Left ventricle myocardium inferior (tissue), 1 donor: Measurements from ENCODE around the gene TBCC. TPM values are rescaled to one million over a fixed set of nuclear protein-coding genes. Genes with fewer than 3 reads are reported as not detected.

Experiments
- DNase-seq: peaks from one replicate; pipeline ENCODE4 v3.0.0-alpha.2; 2020
- H3K27ac ChIP-seq: fragments of 200-600 bp; replicated peaks from 2 replicates; pipeline ENCODE4 v1.8.0; 2021
- H3K27me3 ChIP-seq: fragments of 200-600 bp; 2 replicates; pipeline ENCODE4 v1.8.0; 2021; ENCODE audit warnings: low read depth
- H3K36me3 ChIP-seq: fragments of 200-600 bp; 2 replicates; pipeline ENCODE4 v1.8.0; 2021
- H3K4me1 ChIP-seq: fragments of 200-600 bp; 2 replicates; pipeline ENCODE4 v1.8.0; 2021
- H3K4me3 ChIP-seq: fragments of 200-600 bp; 2 replicates; pipeline ENCODE4 v1.8.0; 2021; ENCODE audit warnings: mild to moderate bottlenecking, moderate library complexity
- H3K9me3 ChIP-seq: fragments of 200-600 bp; replicated peaks from 2 replicates; pipeline ENCODE4 v1.8.0; 2021
- CTCF ChIP-seq: fragments of 200-600 bp; IDR thresholded peaks from 2 replicates; pipeline ENCODE4 v1.8.0; 2021; ENCODE audit warnings: antibody characterized with exemption, mild to moderate bottlenecking, borderline replicate concordance
- intact Hi-C: fragments of 100-400 bp; cut with micrococcal nuclease; formaldehyde crosslinking; loops from one replicate; pipeline ENCODE4 v1.11.0; 2022
- total RNA-seq: library from RNA; stranded (reverse); fragmentation: NEBNext Ultra II Directional; extraction: Animal tissue kit (Norgen Biotek cat#: 25700); gene quantifications from one replicate; pipeline ENCODE4 v1.2.1, GENCODE V29; 2021
- donor health status: DM: no; HTN: yes; CAD: no; lungs with severe emphysema.

TBCC gene
- total RNA-seq, 1 donor from 2014 or later, result 12.8 TPM

DNA sequence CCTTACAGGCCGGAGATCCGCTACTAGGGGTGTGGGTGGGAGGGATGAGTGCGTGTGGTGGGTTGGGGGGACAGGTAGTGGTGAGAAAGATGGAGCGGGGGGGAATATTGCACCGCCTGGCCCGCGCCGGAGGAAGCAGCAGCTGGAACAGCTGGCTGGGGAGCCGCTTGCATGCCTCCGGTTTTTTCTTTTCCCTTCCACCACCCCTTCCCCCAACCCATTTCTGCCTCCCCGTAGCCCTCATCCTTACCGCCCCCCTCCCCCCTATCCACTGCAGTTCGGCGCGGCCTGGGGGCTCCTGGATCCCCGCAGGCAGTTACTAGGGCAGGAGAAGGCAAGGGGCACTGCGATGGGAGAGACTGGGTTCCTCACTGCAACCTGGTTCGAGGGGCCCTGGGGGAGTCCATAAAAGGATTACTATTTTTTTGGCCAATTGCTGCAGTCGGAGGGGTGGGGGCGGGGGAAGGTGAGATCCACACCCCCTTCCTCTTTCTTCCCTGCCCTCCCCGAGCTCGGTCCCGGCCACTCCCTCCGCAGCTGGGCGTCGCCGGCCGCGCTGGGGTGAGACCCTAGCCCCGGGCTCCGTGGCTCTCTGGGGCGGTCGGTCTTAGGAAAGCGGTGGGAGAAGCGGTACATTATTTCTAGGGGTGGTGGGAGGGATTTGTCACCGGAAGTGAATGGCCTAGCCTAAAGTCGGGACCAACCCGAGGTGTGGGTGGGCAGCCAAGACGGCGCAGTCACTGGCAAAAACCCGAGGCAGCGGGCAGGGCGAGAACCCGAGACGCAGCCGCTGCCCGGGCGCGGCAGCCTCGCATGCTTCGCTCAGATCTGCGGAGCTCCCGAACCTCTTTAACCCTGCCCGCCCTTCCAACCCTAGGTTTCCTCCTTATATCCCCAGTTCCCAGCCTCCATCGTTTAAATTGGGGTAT is 824 bp upstream of the TBCC start:
- Histone ChIP-seq H3K27me3 (no peaks in the 10 kb centered on the region), H3K36me3 (no peaks in the 10 kb centered on the region), H3K4me3 (peak overlapping the region; percentile 97), H3K27ac (peak overlapping the region; percentile 89), H3K4me1 (peaks cover 47% of the 10 kb centered on the region), H3K9me3 (no peaks in the 10 kb centered on the region)
- TF ChIP-seq CTCF, result no peak
- intact Hi-C loops, result no loop called here
- DNase-seq, result peak; percentile 83

- Histone ChIP-seq H3K4me1 (peaks cover 47% of the 10 kb centered on the region), H3K27ac (peak overlapping the region; percentile 93), H3K9me3 (no peaks in the 10 kb centered on the region), H3K36me3 (no peaks in the 10 kb centered on the region), H3K27me3 (no peaks in the 10 kb centered on the region), H3K4me3 (peak overlapping the region; percentile 97)
- no peak for TF ChIP-seq CTCF
- DNase-seq, result no peak
- intact Hi-C loops, result no loop called here
These were observed 742 bp downstream of the TBCC start for GRCh38 chr6:42745083-42745639.

GRCh38 chr6:42744351-42744893 is 1.5 kb downstream of the TBCC start:
- no peaks in the 10 kb centered on the region for H3K27me3 ChIP-seq
- H3K4me1 ChIP-seq, result peaks cover 47% of the 10 kb centered on the region
- intact Hi-C loops, result no loop called here
- H3K9me3 ChIP-seq, result no peaks in the 10 kb centered on the region
- no peak for TF ChIP-seq CTCF
- DNase-seq, result no peak
- H3K27ac ChIP-seq, result peak overlapping the region; percentile 93
- H3K36me3 ChIP-seq, result no peaks in the 10 kb centered on the region
- peak overlapping the region; percentile 97 for H3K4me3 ChIP-seq

- Histone ChIP-seq H3K27ac (no peak overlapping the region), H3K4me1 (peaks cover 28% of the 10 kb centered on the region), H3K9me3 (no peaks in the 10 kb centered on the region), H3K36me3 (no peaks in the 10 kb centered on the region), H3K4me3 (no peak overlapping the region), H3K27me3 (no peaks in the 10 kb centered on the region)
- DNase-seq, result no peak
- intact Hi-C loops, result no loop called here
- TF ChIP-seq CTCF, result no peak
These were observed 3.6 kb downstream of the TBCC start for GRCh38 chr6:42742116-42742894.

DNA sequence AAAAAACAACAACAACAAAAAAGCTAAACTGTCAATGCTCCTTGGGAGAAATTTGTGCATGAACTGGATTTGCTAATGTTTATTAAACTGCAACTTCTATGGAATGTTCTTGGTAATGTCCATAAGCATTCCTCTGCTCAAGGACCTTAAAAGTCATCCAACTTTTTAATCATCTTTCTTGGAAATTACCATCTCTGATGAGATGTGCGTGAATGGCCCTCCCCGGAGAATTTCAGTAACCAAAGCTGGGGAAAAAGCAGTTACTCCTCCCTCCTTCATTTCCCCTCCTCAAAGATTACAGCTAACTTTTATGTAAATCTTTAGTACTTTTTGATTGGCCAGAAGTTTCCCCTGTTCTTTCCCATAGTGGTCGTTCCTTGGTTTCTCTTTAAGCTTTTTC is 5.2 kb downstream of the TBCC start:
- Histone ChIP-seq H3K27ac (no peak overlapping the region), H3K4me3 (no peak overlapping the region), H3K27me3 (peaks cover 10% of the 10 kb centered on the region), H3K9me3 (no peaks in the 10 kb centered on the region), H3K4me1 (peaks cover 25% of the 10 kb centered on the region), H3K36me3 (no peaks in the 10 kb centered on the region)
- intact Hi-C loops, result no loop called here
- no peak for DNase-seq
- no peak for TF ChIP-seq CTCF
